ENCODE measurements around the gene GGA3.
"Not testable (repeated sequence)": the region's sequence is repeated elsewhere in the genome, so short reads cannot be mapped to it uniquely, and the experiment has no call there.

Gene GGA3

DNA sequence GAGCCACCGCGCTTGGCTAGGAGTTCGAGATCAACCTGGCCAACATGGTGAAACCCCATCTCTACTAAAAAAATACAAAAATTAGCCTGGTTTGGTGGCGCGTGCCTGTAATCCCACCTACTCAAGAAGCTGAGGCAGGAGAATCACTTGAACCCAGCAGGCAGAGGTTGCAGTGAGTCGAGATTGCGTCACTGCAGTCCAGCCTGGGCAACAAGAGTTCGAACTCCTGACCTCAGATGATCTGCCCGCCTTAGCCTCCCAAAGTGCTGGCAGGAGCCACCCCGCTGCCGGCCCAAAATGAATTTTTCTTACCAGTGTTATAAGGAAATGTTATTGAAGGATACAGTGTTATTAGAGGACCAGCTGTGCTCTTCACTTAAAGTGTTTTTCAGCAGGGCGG lies 53.6 kb downstream of the GGA3 start:
- no peak for DNase-seq

DNA sequence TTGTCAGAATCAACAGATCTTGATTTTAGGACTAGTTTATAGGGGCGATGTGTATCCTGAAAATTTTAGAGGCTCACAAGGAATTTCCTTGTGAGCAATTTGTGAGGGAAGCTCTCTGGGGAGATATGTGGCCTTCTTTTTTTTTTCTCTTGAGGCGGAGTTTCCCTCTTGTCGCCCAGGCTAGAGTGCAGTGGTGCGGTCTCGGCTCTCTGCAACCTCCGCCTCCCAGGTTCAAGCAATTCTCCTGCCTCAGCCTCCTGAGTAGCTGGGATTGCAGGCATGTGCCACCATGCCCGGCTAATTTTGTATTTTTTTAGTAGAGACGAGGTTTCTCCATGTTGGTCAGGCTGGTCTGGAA lies 54.4 kb downstream of the GGA3 start:
- not testable (repeated sequence) for DNase-seq

- no peak for DNase-seq
Measured at GRCh38 chr17:75205793-75206163, 55.6 kb downstream of the GGA3 start.

DNA sequence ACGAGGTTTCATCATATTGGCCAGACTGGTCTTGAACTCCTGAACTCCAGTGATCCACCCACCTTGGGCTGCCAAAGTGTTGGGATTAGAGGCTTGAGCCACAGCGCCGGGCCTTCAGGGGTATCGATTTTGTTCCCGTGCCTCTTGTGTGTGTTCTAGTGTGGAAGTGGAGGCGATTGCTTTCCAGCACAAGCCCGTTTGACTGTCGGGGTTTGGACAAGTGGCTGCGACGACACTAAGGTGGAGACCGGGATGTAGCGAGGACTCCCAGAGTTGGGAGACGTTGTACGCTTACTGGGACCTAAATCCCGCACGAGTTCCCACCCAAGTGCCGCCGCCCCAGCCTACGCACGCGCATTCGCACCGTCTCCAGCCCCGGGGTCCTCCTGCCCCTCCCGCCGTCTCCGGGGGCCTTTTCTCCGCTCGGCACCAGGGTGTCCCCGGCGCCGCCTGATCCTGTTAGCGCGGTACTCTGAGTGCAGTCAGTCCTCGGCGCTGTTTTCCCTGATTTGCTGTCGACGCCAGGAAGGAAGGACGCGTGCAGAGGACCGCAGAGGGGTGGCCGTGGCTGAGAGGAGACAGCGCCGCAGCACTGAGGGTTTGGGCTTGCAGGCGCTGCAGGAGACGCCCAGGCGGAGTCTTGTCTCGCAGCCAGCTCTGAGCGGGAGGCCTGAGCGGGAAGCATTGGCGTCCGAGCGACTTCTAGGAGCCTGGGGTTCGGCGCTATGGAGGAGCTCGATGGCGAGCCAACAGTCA lies 56.2 kb downstream of the GGA3 start, which contains the start of gene NUP85:
NUP85 (plus strand) TSS at position 643 of the 756 bp plus-strand sequence; CDS start at position 726, 83 bp downstream.
- peak; percentile 93 for DNase-seq

DNA sequence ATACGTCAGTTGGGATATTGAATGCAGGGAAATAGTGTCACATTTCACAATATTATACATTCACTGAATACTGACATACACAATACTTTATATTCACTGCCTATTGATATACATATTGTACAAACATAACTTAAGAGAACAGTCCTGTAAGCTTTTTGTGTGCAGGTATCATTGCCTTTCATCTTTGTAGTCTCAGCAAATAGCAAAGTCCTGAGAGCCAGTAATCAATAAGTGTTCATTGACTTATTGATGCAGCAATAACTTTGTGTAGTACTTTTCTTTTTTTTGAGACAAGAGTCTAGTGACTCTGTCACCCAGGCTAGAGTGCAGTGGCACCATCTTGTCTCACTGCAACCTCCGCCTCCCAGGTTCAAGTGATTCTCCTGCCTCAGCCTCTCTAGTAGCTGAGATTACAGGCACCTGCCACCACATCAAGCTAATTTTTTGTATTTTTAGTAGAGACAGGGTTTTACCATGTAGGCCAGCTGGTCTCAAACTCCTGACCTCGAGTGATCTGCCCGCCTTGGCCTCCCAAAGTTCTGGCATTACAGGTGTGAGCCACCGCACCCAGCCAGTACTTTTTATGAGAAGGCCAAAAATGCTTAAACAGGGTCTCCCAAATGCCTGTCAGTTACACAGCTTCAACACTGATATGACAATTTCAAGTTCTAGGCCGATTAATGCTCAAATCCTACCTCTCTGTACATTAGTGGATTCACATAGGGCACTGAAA lies 61.4 kb downstream of the GGA3 start:
- DNase-seq: no peak

GRCh38 chr17:75194879-75195278 lies 66.5 kb downstream of the GGA3 start:
- no peak for DNase-seq

- DNase-seq: no peak
Measured at GRCh38 chr17:75191584-75191983, 69.8 kb downstream of the GGA3 start.

GRCh38 chr17:75188614-75189013 lies 72.8 kb downstream of the GGA3 start:
- no peak for DNase-seq
